HepG2 (cell line): ENCODE results near the gene ZNF615. TPM values are rescaled to one million over a fixed set of nuclear protein-coding genes. Genes with fewer than 3 reads are reported as not detected.
A peak's percentile ranks its signal among the peaks of the same experiment; 100 is the strongest.

Source experiments
- ATF6 ChIP-seq: sonication (generic); formaldehyde crosslinking; conservative IDR thresholded peaks from 2 replicates; pipeline ENCODE4 v1.4.0; 2020; ENCODE audit warnings: missing genetic modification reagents
- GATA4 ChIP-seq: sonication (generic); IDR thresholded peaks from 2 replicates; pipeline ENCODE4 v1.6.1; 2016; ENCODE audit warnings: antibody characterized with exemption, low read depth, borderline replicate concordance
- GTF2F1 ChIP-seq: fragments of 150-350 bp; IDR thresholded peaks from 2 replicates; pipeline ENCODE4 v1.6.1; 2014; ENCODE audit warnings: low read length
- IRF1 ChIP-seq: sonication (generic); formaldehyde crosslinking; IDR thresholded peaks from 2 replicates; pipeline ENCODE4 v1.4.0; 2020; ENCODE audit warnings: low read depth, mild to moderate bottlenecking, missing genetic modification reagents
- JARID2 ChIP-seq: sonication (generic); formaldehyde crosslinking; IDR thresholded peaks from 2 replicates; pipeline ENCODE4 v1.8.1; 2023; ENCODE audit warnings: missing genetic modification reagents, inconsistent platforms; ENCODE audit not compliant: insufficient replicate concordance
- KAT2B ChIP-seq: fragments of 150-350 bp; IDR thresholded peaks from 2 replicates; pipeline ENCODE4 v1.6.1; 2014; ENCODE audit warnings: low read depth, low read length, borderline replicate concordance
- KDM6A ChIP-seq: IDR thresholded peaks from 2 replicates; pipeline ENCODE4 v1.6.1; 2016; ENCODE audit warnings: low read depth
- MXD1 ChIP-seq: sonication (generic); formaldehyde crosslinking; IDR thresholded peaks from 2 replicates; pipeline ENCODE4 v1.4.0; 2020; ENCODE audit warnings: mild to moderate bottlenecking, missing genetic modification reagents
- NFATC3 ChIP-seq: sonication (generic); formaldehyde crosslinking; IDR thresholded peaks from 2 replicates; pipeline ENCODE4 v1.5.1; 2020; ENCODE audit warnings: mild to moderate bottlenecking, missing genetic modification reagents
- PATZ1 ChIP-seq: sonication (generic); formaldehyde crosslinking; IDR thresholded peaks from 2 replicates; pipeline ENCODE4 v1.4.0; 2020; ENCODE audit warnings: missing genetic modification reagents
- SIN3B ChIP-seq: fragments of 150-350 bp; IDR thresholded peaks from 2 replicates; pipeline ENCODE4 v1.6.1; 2014; ENCODE audit warnings: low read length
- SOX6 ChIP-seq, 2 experiments: fragments of 450-650 bp in 1 of 2; sonication (generic) in 1 of 2; formaldehyde crosslinking in 1 of 2; IDR thresholded peaks; 2 replicates each; pipeline versions ENCODE4 v1.4.0 to v1.6.1; 2017 to 2020; ENCODE audit warnings: antibody characterized with exemption in 1 of 2, mild to moderate bottlenecking in 1 of 2, missing genetic modification reagents in 1 of 2
- THAP9 ChIP-seq: sonication (generic); formaldehyde crosslinking; IDR thresholded peaks from 2 replicates; pipeline ENCODE4; 2020; ENCODE audit warnings: missing genetic modification reagents, mild to moderate bottlenecking, borderline replicate concordance
- ZBTB20 ChIP-seq: sonication (generic); formaldehyde crosslinking; IDR thresholded peaks from 2 replicates; pipeline ENCODE4 v1.8.1; 2023; ENCODE audit warnings: missing genetic modification reagents, low read depth, mild to moderate bottlenecking, borderline replicate concordance
- ZNF160 ChIP-seq: sonication (generic); formaldehyde crosslinking; IDR thresholded peaks from 2 replicates; pipeline ENCODE4 v1.8.0; 2022; ENCODE audit warnings: mild to moderate bottlenecking, inconsistent platforms, missing genetic modification reagents
- ZNF615 ChIP-seq: sonication (generic); formaldehyde crosslinking; IDR thresholded peaks from 2 replicates; pipeline ENCODE4 v1.5.0; 2020; ENCODE audit warnings: mild to moderate bottlenecking, missing genetic modification reagents, borderline replicate concordance
- ZNF616 ChIP-seq: sonication (generic); formaldehyde crosslinking; IDR thresholded peaks from 2 replicates; pipeline ENCODE4 v1.5.0; 2020; ENCODE audit warnings: low read depth, mild to moderate bottlenecking, missing genetic modification reagents
- ZNF704 ChIP-seq: sonication (generic); formaldehyde crosslinking; IDR thresholded peaks from 2 replicates; pipeline ENCODE4 v1.8.1; 2023; ENCODE audit warnings: mild to moderate bottlenecking, inconsistent platforms, moderate library complexity, missing genetic modification reagents, borderline replicate concordance
- ZNF737 ChIP-seq: sonication (generic); formaldehyde crosslinking; IDR thresholded peaks from 2 replicates; pipeline ENCODE4 v1.5.0; 2020; ENCODE audit warnings: missing genetic modification reagents, mild to moderate bottlenecking, borderline replicate concordance
- polyA plus RNA-seq, 8 experiments: library from polyadenylated mRNA; depleted of rRNA in 3 of 8; stranded (reverse) in 7 of 8; unstranded in 1 of 8; fragments of >200 nt; fragmentation: Illumina TruSeq in 4 of 8; extraction: Trizol in 4 of 8; gene quantifications; 2 replicates each; pipeline versions ENCODE4 v1.2.1 to v1.2.3, GENCODE V29; 2011 to 2016; ENCODE audit warnings: low read depth in 4 of 8, missing spikeins in 1 of 8, mixed read lengths in 1 of 8; ENCODE audit not compliant: insufficient read depth in 1 of 8
- total RNA-seq, 5 experiments: library from RNA; depleted of rRNA; stranded (reverse); fragments of >200 nt; fragmentation: Illumina TruSeq; extraction: Trizol; gene quantifications; 2 replicates each; pipeline ENCODE4 v1.2.3, GENCODE V29; 2016; ENCODE audit warnings: low read depth in 1 of 5

ZNF615 gene
- total and polyA plus RNA-seq, 2 of the 13 experiments (the other 11 are each of a cell fraction or from before 2014, with no cell fraction given) = 5.2 to 7.8 TPM

- TF ChIP-seq ZNF737 (no peak; the same call in 1 of the 2 replicates), GTF2F1 (no peak), IRF1 (no peak), ZBTB20 (CRISPR knock-in tag) (no peak), PATZ1 (CRISPR knock-in tag) (peak; percentile 78), SIN3B (no peak), ZNF615 (CRISPR knock-in tag) (peak; percentile 18; the same call in 1 of the 2 replicates), KAT2B (no peak), ATF6 (CRISPR knock-in tag) (no peak), ZNF616 (CRISPR knock-in tag) (no peak), SOX6 (IDR thresholded peaks at IDR 0.05) (no peak), SOX6 (CRISPR knock-in tag; IDR thresholded peaks at IDR 0.05) (peak; percentile 63), NFATC3 (no peak), THAP9 (CRISPR knock-in tag) (peak; percentile 83; the same call in 1 of the 2 replicates), KDM6A (CRISPR knock-in tag) (no peak), MXD1 (CRISPR knock-in tag) (0 out of 2 replicates have a peak, but pooled peaks have one; percentile 26), ZNF704 (CRISPR knock-in tag) (no peak), ZNF160 (CRISPR knock-in tag) (peak; percentile 37; the same call in 1 of the 2 replicates), GATA4 (0 out of 2 replicates have a peak, but pooled peaks have one; percentile 61), JARID2 (CRISPR knock-in tag) (no peak)
Measured at GRCh38 chr19:52007806-52008557, at the start of gene ZNF615 (continued).
